GM19452 (cell line): ENCODE results near the gene CADM2.

Source experiments
- ATAC-seq: cut with Tn5 transposase; IDR thresholded peaks from one replicate; pipeline ENCODE4 v1.9.1; 2021; ENCODE audit not compliant: unreplicated experiment

The CADM2 gene

GRCh38 chr3:85760342-85760741 is 801.6 kb downstream of the CADM2 start:
- no peak for ATAC-seq

- no peak for ATAC-seq
Observed at GRCh38 chr3:85780806-85781205, 822.0 kb downstream of the CADM2 start.

DNA sequence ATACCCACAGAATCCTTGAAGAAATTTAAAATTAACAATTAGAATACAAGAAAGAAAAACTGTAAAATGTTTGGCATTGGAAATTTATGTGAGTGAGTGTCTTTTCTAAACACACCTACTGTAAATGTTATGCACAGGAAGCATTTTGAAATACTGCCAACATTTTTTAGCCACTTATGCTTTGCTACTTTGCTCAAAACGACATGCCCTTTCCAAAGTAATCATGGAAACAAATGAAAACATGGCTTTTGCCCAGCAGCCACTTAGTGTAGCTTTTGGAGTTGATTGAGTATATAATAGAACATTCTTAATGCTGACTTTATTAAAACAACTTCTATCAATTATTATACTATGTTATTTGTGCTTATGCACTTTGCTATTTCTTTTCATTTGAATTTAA is 823.0 kb downstream of the CADM2 start:
- ATAC-seq = no peak

DNA sequence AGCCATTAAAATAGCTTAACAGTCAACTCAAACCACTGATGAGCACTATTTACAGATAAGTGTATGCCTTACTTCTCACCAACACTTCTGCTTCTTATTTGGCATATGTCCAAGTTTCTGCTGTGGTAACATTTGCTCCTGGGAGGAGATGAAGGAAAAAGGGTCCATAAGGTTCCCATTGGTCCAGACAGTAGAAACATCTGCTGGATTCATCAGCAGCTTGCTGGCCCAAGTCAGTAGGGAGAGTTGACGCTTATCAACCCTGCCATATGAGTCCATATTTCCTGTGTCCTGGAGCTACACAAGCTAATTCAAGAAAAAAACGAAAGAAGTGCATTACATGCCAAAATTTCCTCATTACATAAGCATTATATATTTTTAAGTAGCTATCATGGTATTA is 824.5 kb downstream of the CADM2 start:
- ATAC-seq = no peak

DNA sequence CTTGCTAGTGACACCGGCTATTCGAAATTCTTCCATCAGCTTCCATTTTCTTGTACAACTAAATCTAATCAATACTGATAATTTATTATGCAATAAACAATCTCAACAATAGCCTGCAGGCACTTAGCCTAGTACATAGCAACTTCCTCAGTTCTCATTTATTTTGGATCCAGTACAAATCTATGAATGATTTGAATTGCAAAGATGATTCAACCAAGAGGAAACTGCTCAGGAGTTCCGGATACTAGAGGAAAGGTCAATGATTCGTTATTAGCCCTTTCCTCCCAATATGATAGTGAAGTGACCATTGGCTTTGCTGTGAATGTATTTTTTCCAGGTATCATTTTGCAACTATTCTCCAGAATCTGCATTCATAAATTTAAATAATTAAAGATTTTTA is 827.0 kb downstream of the CADM2 start:
- no peak for ATAC-seq

- ATAC-seq = no peak
Observed at GRCh38 chr3:85790445-85791030, 831.7 kb downstream of the CADM2 start.

GRCh38 chr3:85796140-85796539 is 837.4 kb downstream of the CADM2 start:
- ATAC-seq = no peak

GRCh38 chr3:85800676-85801075 is 841.9 kb downstream of the CADM2 start:
- no peak for ATAC-seq

DNA sequence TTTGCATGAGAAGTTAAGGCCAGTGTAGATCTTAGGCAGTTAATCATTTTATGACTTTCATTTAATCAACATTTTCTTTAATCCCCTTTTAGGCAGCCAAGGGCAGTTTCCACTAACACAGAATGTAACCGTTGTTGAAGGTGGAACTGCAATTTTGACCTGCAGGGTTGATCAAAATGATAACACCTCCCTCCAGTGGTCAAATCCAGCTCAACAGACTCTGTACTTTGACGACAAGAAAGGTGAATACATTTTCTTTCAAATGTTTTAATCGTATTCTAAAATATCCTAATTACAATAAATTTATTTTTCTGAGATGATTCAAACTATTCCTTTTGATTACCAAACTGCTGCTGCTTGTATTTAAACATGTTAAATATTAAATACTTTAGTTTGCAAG is 843.2 kb downstream of the CADM2 start:
- ATAC-seq = no peak

- no peak for ATAC-seq
Observed at GRCh38 chr3:85808755-85809154, 850.0 kb downstream of the CADM2 start.

GRCh38 chr3:85821130-85821756 is 862.5 kb downstream of the CADM2 start:
- ATAC-seq = no peak

DNA sequence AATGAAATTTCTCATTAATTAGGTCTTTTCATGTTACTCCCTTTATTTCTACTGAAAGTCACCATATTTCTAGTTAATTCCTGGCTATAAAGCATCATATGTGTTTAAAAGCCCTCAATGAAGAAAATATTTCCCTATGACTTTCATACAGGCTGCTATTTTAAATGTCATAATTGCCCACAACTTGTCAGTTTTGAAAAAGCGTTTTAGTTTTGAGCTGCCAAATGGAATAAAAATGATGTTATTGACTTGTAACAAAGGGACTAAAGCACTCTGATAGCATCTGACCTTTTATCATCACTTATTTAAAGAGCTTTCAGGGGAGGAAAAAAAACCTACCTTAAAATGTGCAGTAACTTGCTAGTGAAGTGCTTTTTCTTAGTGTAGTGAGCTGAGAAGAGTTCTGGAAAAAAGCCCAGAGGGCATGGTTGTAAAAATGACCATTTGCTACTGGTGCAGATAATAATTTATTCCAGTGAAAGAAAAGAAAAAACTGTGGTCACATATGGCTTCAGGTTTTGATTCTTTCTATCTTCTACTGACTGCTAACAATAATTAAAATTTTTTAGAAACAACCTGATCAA is 877.2 kb downstream of the CADM2 start:
- ATAC-seq = no peak

DNA sequence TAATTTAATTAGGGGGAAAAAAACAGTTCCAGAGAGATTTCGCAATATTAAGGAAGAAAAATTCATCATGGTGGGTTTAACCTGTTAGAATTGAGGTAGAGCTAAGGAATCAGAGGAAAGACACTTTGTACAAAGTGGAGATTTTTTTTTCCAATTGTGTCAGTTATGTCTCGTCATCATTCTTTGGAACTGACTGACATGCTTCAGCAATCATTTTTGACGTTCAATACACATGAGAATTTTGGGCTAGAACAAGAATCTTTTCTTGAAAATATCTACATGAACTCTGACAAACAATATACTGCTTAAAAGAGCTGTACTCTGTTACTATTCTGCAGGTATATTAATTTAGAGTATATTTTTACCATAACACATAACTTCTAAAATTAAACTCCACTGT is 878.6 kb downstream of the CADM2 start:
- no peak for ATAC-seq

DNA sequence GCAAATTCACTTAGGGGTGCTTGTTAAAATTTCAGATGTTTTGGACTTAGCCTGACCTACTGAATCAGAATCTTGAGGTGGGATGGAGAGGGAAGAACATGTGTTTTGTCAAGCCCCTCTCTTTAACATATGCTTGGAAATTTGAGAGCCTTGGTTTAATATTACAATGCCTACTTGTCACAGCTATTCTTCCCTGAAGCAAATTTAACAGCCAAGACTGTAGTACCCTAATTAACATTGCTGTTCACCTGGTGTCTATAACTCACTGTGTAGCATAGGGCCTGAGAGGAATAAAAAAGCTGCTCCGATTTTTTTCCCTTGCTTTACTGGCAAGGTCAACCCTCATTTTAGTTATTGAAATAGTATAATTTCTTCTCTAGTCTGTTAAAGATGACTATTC is 880.1 kb downstream of the CADM2 start:
- no peak for ATAC-seq

GRCh38 chr3:85842081-85842480 is 883.3 kb downstream of the CADM2 start:
- ATAC-seq = no peak

DNA sequence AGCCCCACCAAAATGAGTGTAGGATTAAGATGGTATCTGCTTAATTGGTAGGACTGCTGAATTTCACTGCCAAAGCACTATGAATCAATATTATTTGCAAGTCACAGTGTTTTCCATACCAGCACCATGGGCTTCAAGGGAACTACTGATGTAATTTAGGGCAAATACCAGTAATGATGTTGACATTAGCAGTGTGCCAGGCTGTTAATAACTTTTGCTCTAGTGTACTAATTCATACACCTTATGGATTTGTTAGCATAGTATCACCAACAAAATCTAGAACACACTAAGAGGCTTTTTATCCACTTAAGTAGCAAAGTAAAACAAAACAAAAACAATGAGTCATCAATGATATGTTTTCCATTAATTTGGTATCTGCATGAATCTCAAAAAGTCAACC is 888.2 kb downstream of the CADM2 start:
- ATAC-seq = no peak

GRCh38 chr3:85851071-85851470 is 892.3 kb downstream of the CADM2 start:
- no peak for ATAC-seq

GRCh38 chr3:85853805-85854204 is 895.0 kb downstream of the CADM2 start:
- ATAC-seq = no peak

GRCh38 chr3:85862893-85863455 is 904.2 kb downstream of the CADM2 start:
- ATAC-seq = no peak

DNA sequence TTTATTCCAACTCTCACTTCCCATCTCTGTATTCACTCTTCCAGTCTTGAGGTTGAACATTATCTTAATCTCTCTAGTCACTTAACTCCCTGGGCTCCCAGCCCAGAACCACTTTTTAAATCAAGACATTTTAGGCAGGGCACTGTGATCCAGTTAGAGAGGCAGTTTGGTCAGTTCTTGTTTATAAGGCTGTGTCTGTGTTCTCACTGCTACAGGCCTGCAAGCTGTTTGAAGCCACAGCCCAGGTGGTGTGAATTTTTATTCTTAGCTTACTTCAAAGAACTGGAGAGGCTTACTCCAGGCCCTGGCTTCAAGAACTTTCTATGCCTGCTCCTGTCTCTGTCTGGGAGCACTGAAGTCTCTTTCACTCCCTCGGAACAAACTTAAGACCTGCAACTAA is 906.1 kb downstream of the CADM2 start:
- no peak for ATAC-seq

- no peak for ATAC-seq
Observed at GRCh38 chr3:85867072-85867471, 908.3 kb downstream of the CADM2 start.

DNA sequence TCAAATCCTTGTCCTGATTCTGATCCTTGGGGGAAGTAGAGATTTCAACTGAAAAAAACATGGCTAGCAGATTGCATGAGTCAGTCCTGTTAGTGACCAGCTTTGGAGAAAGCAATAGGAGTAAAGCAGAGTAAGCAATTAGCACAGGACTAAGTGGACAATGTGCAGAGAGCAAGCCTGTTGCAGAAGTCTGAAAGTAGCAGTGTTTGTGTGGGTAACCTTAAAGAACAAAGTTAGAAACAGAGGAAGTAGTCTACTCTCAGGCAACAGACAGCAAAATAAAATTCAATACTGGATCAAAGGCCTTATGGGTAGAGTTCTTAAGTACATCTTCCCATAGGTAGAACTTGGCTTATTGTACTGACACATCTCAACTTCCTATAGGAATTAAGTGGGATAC is 916.8 kb downstream of the CADM2 start:
- ATAC-seq = no peak

DNA sequence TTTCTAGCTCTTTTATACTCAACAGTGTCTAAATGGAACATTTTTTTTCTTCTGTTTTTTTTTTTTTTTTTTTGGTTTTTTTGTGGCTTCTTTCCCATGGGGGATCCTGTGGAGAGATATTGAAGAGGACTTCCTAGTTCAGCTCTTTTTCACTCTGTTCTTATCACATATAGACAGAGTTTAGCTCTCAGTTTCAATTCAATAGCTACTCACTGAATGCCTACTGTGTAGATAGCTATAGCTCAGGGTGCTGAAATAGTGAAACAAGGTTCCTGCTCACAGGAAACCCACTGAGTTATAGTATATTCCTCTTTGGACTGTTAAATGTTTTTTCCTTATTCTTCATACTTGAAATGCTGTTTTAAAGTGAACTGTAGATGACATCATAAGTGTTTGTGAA is 918.8 kb downstream of the CADM2 start:
- no peak for ATAC-seq
